Measurements from ENCODE around the gene CES3. TPM values are rescaled to one million over a fixed set of nuclear protein-coding genes. Genes with fewer than 3 reads are reported as not detected.

CES3 gene
- total RNA-seq, 3 donors from 2014 or later: 0.29 to 5.9 (median 2.1) TPM

DNA sequence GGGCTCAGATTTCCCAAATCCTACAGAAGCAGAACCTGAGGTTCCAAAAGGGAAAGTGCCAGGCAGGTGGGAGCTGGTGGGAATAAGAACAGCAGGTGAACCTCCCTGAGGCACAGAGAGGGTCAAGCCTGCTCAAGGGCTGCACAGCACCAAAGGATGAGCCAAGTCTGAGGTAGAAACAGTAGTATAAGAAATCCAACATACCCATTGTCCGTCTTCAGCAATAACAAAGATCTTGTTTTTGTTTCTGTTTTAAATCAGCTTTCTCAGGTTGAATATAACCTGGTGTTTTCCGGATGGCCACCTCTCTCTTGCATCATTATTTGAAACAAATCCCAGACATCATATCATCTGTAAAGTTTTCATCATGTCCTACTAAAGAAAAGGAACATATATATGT is 10.6 kb upstream of the CES3 start:
- Histone ChIP-seq H3K4me1 (no peaks in the 10 kb centered on the region), H3K9me3 (no peaks in the 10 kb centered on the region), H3K36me3 (no peaks in the 10 kb centered on the region), H3K27ac (no peak overlapping the region), H3K27me3 (peaks cover 0 to 8% of the 10 kb centered on the region in 2 donors), H3K4me3 (no peak overlapping the region)
- intact Hi-C loops (cut with DNase I; ENCODE audit: low total_unique reads): no loop called here
- DNase-seq (ENCODE audit: low spot score in 2 of 2): no peak
- no peak for TF ChIP-seq POLR2A (IDR thresholded peaks at IDR 0.05)
- TF ChIP-seq POLR2AphosphoS5 (IDR thresholded peaks at IDR 0.05): no peak
- TF ChIP-seq, protein P1, sequence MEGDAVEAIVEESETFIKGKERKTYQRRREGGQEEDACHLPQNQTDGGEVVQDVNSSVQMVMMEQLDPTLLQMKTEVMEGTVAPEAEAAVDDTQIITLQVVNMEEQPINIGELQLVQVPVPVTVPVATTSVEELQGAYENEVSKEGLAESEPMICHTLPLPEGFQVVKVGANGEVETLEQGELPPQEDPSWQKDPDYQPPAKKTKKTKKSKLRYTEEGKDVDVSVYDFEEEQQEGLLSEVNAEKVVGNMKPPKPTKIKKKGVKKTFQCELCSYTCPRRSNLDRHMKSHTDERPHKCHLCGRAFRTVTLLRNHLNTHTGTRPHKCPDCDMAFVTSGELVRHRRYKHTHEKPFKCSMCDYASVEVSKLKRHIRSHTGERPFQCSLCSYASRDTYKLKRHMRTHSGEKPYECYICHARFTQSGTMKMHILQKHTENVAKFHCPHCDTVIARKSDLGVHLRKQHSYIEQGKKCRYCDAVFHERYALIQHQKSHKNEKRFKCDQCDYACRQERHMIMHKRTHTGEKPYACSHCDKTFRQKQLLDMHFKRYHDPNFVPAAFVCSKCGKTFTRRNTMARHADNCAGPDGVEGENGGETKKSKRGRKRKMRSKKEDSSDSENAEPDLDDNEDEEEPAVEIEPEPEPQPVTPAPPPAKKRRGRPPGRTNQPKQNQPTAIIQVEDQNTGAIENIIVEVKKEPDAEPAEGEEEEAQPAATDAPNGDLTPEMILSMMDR (IDR thresholded peaks at IDR 0.05): no peak

DNA sequence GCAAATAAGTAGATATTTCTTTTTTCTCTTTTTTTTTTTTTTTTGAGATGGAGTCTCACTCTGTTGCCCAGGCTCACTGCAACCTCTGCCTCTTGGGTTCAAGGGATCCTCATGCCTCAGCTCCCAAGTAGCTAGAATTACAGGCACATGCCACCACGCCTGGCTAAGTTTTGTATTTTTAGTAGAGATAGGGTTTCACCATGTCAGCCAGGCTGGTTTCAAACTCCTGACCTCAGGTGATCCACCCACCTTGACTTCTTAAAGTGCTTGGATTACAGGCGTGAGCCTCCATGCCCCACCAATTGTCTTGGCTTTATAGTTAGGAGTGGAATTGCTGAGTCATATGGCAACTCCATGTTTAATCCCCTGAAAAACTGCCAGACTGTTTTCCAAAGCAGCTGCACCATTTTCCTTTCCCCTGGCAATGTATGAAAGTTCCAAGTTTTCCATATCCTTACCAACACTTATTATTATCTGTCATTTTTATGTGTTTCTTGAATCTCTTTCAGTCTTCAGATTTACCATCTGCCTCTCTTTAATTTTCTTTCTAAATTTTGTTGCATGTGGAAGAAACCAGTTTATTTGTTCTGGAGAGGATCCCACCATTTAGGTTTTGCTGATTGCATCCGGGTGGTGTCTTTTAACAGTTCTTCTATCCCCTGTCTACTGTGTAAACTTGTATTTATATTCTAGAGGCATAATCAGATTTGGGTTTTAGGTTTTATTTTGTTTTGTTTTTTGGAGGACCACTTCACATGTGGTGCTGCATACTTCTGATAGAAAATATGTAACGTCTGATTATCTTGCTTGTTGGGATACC is 9.9 kb upstream of the CES3 start:
- no peak for DNase-seq (ENCODE audit: low spot score in 2 of 2)
- intact Hi-C loops (cut with DNase I; ENCODE audit: low total_unique reads): no loop called here
- TF ChIP-seq POLR2A (IDR thresholded peaks at IDR 0.05) (no peak), POLR2AphosphoS5 (IDR thresholded peaks at IDR 0.05) (no peak)
- TF ChIP-seq, protein P1 (IDR thresholded peaks at IDR 0.05): no peak
- H3K4me1 ChIP-seq: no peaks in the 10 kb centered on the region
- no peak overlapping the region for H3K27ac ChIP-seq
- no peaks in the 10 kb centered on the region for H3K9me3 ChIP-seq
- no peaks in the 10 kb centered on the region for H3K36me3 ChIP-seq
- peaks cover 0 to 8% of the 10 kb centered on the region in 2 donors for H3K27me3 ChIP-seq
- H3K4me3 ChIP-seq: no peak overlapping the region

DNA sequence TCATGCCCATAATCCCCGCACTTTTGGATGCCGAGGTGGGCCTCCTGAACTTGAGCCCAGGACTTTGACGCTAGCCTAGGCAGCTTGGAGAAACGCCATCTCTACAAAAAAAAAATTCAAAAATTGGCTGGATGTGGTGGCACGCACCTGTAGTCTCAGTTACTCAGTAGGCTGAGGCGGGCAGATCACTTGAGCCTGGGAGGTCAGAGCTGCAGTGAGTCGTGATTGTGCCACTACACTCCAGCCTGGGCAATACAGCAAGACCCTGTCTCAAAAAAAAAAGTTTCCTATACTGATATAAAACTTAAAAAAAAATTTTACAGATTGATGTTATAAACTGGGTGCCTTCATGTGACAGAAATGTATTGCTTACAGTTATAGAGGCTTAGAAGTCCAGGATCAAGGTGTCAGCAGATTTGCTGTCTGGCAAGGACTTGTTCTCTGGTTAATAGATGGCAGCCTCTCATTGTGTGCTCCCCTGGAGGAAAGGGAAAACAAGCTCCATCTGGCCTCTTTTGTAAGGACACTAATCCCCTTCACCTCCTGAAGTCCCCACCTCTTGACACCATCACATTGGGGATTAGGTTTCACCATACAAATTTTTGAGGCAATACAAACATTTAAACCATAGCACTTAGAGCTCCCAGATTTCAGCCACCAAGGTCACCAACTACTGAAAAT is 8.5 kb upstream of the CES3 start:
- intact Hi-C loops (cut with DNase I; ENCODE audit: low total_unique reads): no loop called here
- peaks cover 0 to 8% of the 10 kb centered on the region in 2 donors for H3K27me3 ChIP-seq
- no peak overlapping the region for H3K27ac ChIP-seq
- H3K36me3 ChIP-seq: no peaks in the 10 kb centered on the region
- TF ChIP-seq POLR2AphosphoS5 (IDR thresholded peaks at IDR 0.05) (no peak), POLR2A (IDR thresholded peaks at IDR 0.05) (no peak)
- TF ChIP-seq, protein P1 (IDR thresholded peaks at IDR 0.05): no peak
- H3K9me3 ChIP-seq: no peaks in the 10 kb centered on the region
- no peaks in the 10 kb centered on the region for H3K4me1 ChIP-seq
- H3K4me3 ChIP-seq: no peak overlapping the region
- DNase-seq (ENCODE audit: low spot score in 2 of 2): no peak

DNA sequence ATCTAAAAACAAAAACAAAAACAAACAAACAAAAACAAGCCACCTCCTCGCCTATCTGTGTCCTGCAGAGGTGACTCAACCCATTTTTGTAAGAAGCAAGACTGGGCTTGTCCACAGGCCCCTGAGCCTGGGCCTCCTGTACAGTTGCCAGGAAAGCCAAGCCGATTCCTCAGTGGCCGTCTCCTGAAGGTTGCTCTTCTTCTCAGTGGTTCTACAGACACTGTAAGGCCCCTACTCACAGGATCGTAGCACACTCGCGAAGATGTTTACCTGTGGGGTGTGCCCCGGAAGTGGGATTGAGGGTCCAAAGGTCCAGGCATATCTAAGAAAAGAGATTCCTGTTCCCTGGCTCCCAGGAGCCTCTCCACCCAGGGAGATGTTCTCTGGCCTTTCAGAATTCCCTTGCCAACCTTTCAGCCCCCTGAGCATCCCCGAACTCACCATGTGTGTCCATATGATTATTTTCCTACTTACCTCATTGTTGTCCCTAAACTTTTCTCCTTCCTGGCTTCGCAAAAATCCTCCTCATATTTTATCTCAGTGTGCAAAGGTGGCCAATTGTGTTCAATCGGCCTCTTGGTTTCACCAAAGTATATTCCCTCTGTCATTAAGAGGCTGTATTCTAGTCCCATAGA is 7.5 kb upstream of the CES3 start:
- no peaks in the 10 kb centered on the region for H3K9me3 ChIP-seq
- DNase-seq (ENCODE audit: low spot score in 2 of 2): no peak
- intact Hi-C loops (cut with DNase I; ENCODE audit: low total_unique reads): no loop called here
- H3K36me3 ChIP-seq: no peaks in the 10 kb centered on the region
- H3K4me1 ChIP-seq: no peaks in the 10 kb centered on the region
- H3K27ac ChIP-seq: no peak overlapping the region
- TF ChIP-seq, protein P1 (IDR thresholded peaks at IDR 0.05): no peak
- TF ChIP-seq POLR2A (IDR thresholded peaks at IDR 0.05) (no peak), POLR2AphosphoS5 (IDR thresholded peaks at IDR 0.05) (no peak)
- H3K4me3 ChIP-seq: no peak overlapping the region
- peaks cover 0 to 8% of the 10 kb centered on the region in 2 donors for H3K27me3 ChIP-seq

Measured in breast epithelium (tissue), 4 donors.